NCI-H748 treated with DMSO at 0.1 percent for 48 hours (cell line): ENCODE measurements around the gene CMTM2.
"Not testable (repeated sequence)": the region's sequence is repeated elsewhere in the genome, so short reads cannot be mapped to it uniquely, and the experiment has no call there.

Experiments
- DNase-seq: peaks from one replicate; lab custom pipeline; 2025; lab: John Stamatoyannopoulos, UW

Gene CMTM2

GRCh38 chr16:66585481-66586239 is 6.4 kb downstream of the CMTM2 start:
- DNase-seq: no peak

- DNase-seq: no peak
Measured at GRCh38 chr16:66587881-66588600, 8.8 kb downstream of the CMTM2 start.

GRCh38 chr16:66588981-66589713 is 9.9 kb downstream of the CMTM2 start:
- no peak for DNase-seq

- DNase-seq: no peak
Measured at GRCh38 chr16:66590322-66590721, 11.1 kb downstream of the CMTM2 start.

- no peak for DNase-seq
Measured at GRCh38 chr16:66591018-66591417, 11.8 kb downstream of the CMTM2 start.

- no peak for DNase-seq
Measured at GRCh38 chr16:66592241-66592640, 13.0 kb downstream of the CMTM2 start.

GRCh38 chr16:66592814-66593213 is 13.6 kb downstream of the CMTM2 start:
- no peak for DNase-seq

- DNase-seq: no peak
Measured at GRCh38 chr16:66594739-66595138, 15.5 kb downstream of the CMTM2 start.

- DNase-seq: not testable (repeated sequence)
Measured at GRCh38 chr16:66596559-66596958, 17.3 kb downstream of the CMTM2 start.

GRCh38 chr16:66596986-66597848 is 18.0 kb downstream of the CMTM2 start:
- no peak for DNase-seq

GRCh38 chr16:66598111-66598510 is 18.8 kb downstream of the CMTM2 start:
- no peak for DNase-seq

- no peak for DNase-seq
Measured at GRCh38 chr16:66599726-66600125, 20.5 kb downstream of the CMTM2 start.

- no peak for DNase-seq
Measured at GRCh38 chr16:66600477-66600876, 21.2 kb downstream of the CMTM2 start.

GRCh38 chr16:66601471-66601870 is 22.2 kb downstream of the CMTM2 start:
- DNase-seq: no peak

- peak; percentile 50 for DNase-seq
Measured at GRCh38 chr16:66603537-66604375, 24.5 kb downstream of the CMTM2 start.

- DNase-seq: peak; percentile 50
Measured at GRCh38 chr16:66604376-66605176, 25.3 kb downstream of the CMTM2 start, which contains the start of gene CMTM3. CMTM3 (plus strand) TSS chr16:66604704; CDS start chr16:66604806, 102 bp downstream.

- DNase-seq: no peak
Measured at GRCh38 chr16:66605177-66605978, 26.1 kb downstream of the CMTM2 start.

GRCh38 chr16:66605979-66606751 is 26.9 kb downstream of the CMTM2 start:
- no peak for DNase-seq
